GM18520 (cell line): Measurements from ENCODE around the gene GRID2.

Experiments used
- ATAC-seq: cut with Tn5 transposase; IDR thresholded peaks from one replicate; pipeline ENCODE4 v1.9.1; 2021; ENCODE audit not compliant: unreplicated experiment

GRID2 gene

GRCh38 chr4:92521941-92522340, 218.2 kb downstream of the GRID2 start:
- no peak for ATAC-seq

- no peak for ATAC-seq
These were observed 218.6 kb downstream of the GRID2 start for GRCh38 chr4:92522356-92522755.

- ATAC-seq, result no peak
These were observed 220.4 kb downstream of the GRID2 start for GRCh38 chr4:92524131-92524530.

GRCh38 chr4:92528541-92528940, 224.8 kb downstream of the GRID2 start:
- ATAC-seq, result no peak

GRCh38 chr4:92529510-92529909, 225.7 kb downstream of the GRID2 start:
- ATAC-seq, result no peak

GRCh38 chr4:92535599-92535998, 231.8 kb downstream of the GRID2 start:
- no peak for ATAC-seq

GRCh38 chr4:92551616-92552015, 247.8 kb downstream of the GRID2 start:
- no peak for ATAC-seq

GRCh38 chr4:92566269-92566668, 262.5 kb downstream of the GRID2 start:
- no peak for ATAC-seq

- ATAC-seq, result no peak
These were observed 277.1 kb downstream of the GRID2 start for GRCh38 chr4:92580816-92581215.

GRCh38 chr4:92599044-92599443, 295.3 kb downstream of the GRID2 start:
- ATAC-seq, result no peak

- no peak for ATAC-seq
These were observed 296.9 kb downstream of the GRID2 start for GRCh38 chr4:92600638-92601037.

GRCh38 chr4:92606227-92606626, 302.5 kb downstream of the GRID2 start:
- ATAC-seq, result no peak

- no peak for ATAC-seq
These were observed 311.3 kb downstream of the GRID2 start for GRCh38 chr4:92615049-92615448.

- no peak for ATAC-seq
These were observed 315.2 kb downstream of the GRID2 start for GRCh38 chr4:92618968-92619367.

GRCh38 chr4:92629302-92629701, 325.5 kb downstream of the GRID2 start:
- no peak for ATAC-seq

GRCh38 chr4:92634882-92635281, 331.1 kb downstream of the GRID2 start:
- no peak for ATAC-seq

GRCh38 chr4:92636038-92636806, 332.5 kb downstream of the GRID2 start:
- no peak for ATAC-seq

- no peak for ATAC-seq
These were observed 337.6 kb downstream of the GRID2 start for GRCh38 chr4:92641409-92641808.

GRCh38 chr4:92646826-92647225, 343.1 kb downstream of the GRID2 start:
- no peak for ATAC-seq

GRCh38 chr4:92651536-92651935, 347.8 kb downstream of the GRID2 start:
- no peak for ATAC-seq

- ATAC-seq, result no peak
These were observed 350.3 kb downstream of the GRID2 start for GRCh38 chr4:92654084-92654483.

- ATAC-seq, result no peak
These were observed 353.9 kb downstream of the GRID2 start for GRCh38 chr4:92657695-92658094.

GRCh38 chr4:92658318-92658717, 354.6 kb downstream of the GRID2 start:
- ATAC-seq, result no peak
